Breast epithelium (tissue), 3 donors: Measurements from ENCODE around the gene CRYGN.

ENCODE experiments used
- POLR2AphosphoS5 ChIP-seq, 3 donors: sonication (generic); formaldehyde crosslinking; IDR thresholded peaks; one replicate each; pipeline ENCODE4 v1.6.1; 2017; ENCODE audit warnings: antibody characterized with exemption in 3 of 3
- TF ChIP-seq, protein P1 (sequence below), 3 donors: fragments of 450-650 bp; IDR thresholded peaks; one replicate each; pipeline ENCODE4 v1.5.1; 2016 to 2017; ENCODE audit warnings: antibody characterized with exemption in 3 of 3, mild to moderate bottlenecking in 3 of 3, moderate library complexity in 3 of 3

DNA sequence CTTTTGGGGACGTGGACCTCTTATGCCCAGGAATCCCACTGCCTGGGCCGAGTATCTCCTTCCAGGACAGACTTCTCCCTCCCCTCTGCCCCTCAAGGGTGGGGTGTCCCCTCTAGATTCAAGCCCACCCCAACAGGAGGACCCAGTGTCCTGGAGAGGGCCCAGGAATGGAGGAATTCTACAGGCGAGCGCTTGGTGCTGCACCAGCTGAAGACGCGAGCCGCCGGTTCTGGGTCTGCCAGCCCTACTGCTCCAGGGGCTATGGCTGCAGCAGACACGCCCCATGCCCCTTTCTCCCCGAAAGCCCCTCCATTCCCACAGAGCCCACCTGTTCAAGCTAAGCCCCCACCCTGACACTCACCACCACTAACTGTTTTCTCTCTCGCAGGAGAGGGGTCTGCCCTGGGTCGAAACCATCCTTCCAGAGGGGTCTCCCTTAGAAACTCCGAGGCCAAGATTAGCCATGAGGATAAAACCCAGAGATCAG, 8.6 kb downstream of the CRYGN start:
- TF ChIP-seq, protein P1, sequence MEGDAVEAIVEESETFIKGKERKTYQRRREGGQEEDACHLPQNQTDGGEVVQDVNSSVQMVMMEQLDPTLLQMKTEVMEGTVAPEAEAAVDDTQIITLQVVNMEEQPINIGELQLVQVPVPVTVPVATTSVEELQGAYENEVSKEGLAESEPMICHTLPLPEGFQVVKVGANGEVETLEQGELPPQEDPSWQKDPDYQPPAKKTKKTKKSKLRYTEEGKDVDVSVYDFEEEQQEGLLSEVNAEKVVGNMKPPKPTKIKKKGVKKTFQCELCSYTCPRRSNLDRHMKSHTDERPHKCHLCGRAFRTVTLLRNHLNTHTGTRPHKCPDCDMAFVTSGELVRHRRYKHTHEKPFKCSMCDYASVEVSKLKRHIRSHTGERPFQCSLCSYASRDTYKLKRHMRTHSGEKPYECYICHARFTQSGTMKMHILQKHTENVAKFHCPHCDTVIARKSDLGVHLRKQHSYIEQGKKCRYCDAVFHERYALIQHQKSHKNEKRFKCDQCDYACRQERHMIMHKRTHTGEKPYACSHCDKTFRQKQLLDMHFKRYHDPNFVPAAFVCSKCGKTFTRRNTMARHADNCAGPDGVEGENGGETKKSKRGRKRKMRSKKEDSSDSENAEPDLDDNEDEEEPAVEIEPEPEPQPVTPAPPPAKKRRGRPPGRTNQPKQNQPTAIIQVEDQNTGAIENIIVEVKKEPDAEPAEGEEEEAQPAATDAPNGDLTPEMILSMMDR (IDR thresholded peaks at IDR 0.05), result no peak
- TF ChIP-seq POLR2AphosphoS5 (IDR thresholded peaks at IDR 0.05), result no peak
